ENCODE results near the gene NABP1.

NABP1 gene

GRCh38 chr2:191661097-191661924, 16.6 kb upstream of the NABP1 start:
- no peak overlapping the region for H2AFZ ChIP-seq (ENCODE audit: low read length)
- no peak overlapping the region for H3K4ac ChIP-seq (ENCODE audit: low read length)
- DNase-seq (ENCODE audit: low spot score) = no peak
- no peak overlapping the region for H2BK120ac ChIP-seq (ENCODE audit: low read depth, low read length)
- no peak overlapping the region for H3K23ac ChIP-seq (ENCODE audit: low read depth, low read length, poor library complexity)
- no peak overlapping the region for H3K27ac ChIP-seq (replicated peaks; ENCODE audit: low read length)
- WGBS, 2 donors (ENCODE audit: extremely low coverage in 2 of 2, insufficient read length in 2 of 2, insufficient replicate concordance in 1 of 2) = no CpG with 5 or more reads among the region's 2 CpGs
- H4K8ac ChIP-seq (ENCODE audit: low read depth, low read length) = no peak overlapping the region
- no peak overlapping the region for H2BK5ac ChIP-seq (ENCODE audit: low read length)
- H3K4me3 ChIP-seq (ENCODE audit: low read length in 2 of 2) = no peak overlapping the region
- no peak overlapping the region for H2BK15ac ChIP-seq (ENCODE audit: low read length)
- H3K14ac ChIP-seq (ENCODE audit: low read length) = no peak overlapping the region
- no peak overlapping the region for H3K4me2 ChIP-seq (ENCODE audit: insufficient read depth, low read length, poor library complexity, severe bottlenecking)
- H4K91ac ChIP-seq (ENCODE audit: low read depth, low read length, poor library complexity) = no peak overlapping the region
- no peaks in the 10 kb centered on the region for H3K36me3 ChIP-seq (replicated peaks in 1 of 2; ENCODE audit: control insufficient read depth in 2 of 2, insufficient read depth in 2 of 2, low read length in 2 of 2)
- H3K27me3 ChIP-seq (ENCODE audit: control insufficient read depth in 3 of 3, insufficient read depth in 3 of 3, low read depth in 1 of 3, low read length in 3 of 3) = no peaks in the 10 kb centered on the region
- H3K9ac ChIP-seq (ENCODE audit: low read depth, low read length, poor library complexity) = no peak overlapping the region
- H3K79me1 ChIP-seq (ENCODE audit: low read depth, low read length) = no peaks in the 10 kb centered on the region
- no peaks in the 10 kb centered on the region for H3K4me1 ChIP-seq (ENCODE audit: control insufficient read depth in 2 of 2, insufficient read depth in 1 of 2, low read depth in 1 of 2, low read length in 2 of 2)
- no peaks in the 10 kb centered on the region for H3K9me3 ChIP-seq (replicated peaks in 1 of 2; ENCODE audit: control insufficient read depth in 2 of 2, insufficient read depth in 1 of 2, low read depth in 1 of 2, low read length in 2 of 2)
- no peak overlapping the region for H3K18ac ChIP-seq (ENCODE audit: low read length)
- no peak overlapping the region for H2AK5ac ChIP-seq (ENCODE audit: low read depth, low read length)
- no peak overlapping the region for H2BK12ac ChIP-seq (ENCODE audit: low read length)

GRCh38 chr2:191664823-191665677, 12.9 kb upstream of the NABP1 start:
- Histone ChIP-seq H3K18ac (ENCODE audit: low read length) (no peak overlapping the region), H3K14ac (ENCODE audit: low read length) (no peak overlapping the region), H2AK5ac (ENCODE audit: low read depth, low read length) (no peak overlapping the region), H3K4ac (ENCODE audit: low read length) (no peak overlapping the region), H2BK12ac (ENCODE audit: low read length) (no peak overlapping the region), H2BK15ac (ENCODE audit: low read length) (no peak overlapping the region), H2AFZ (ENCODE audit: low read length) (no peak overlapping the region), H3K9ac (ENCODE audit: low read depth, low read length, poor library complexity) (no peak overlapping the region), H4K91ac (ENCODE audit: low read depth, low read length, poor library complexity) (no peak overlapping the region), H3K4me1 (ENCODE audit: control insufficient read depth in 2 of 2, insufficient read depth in 1 of 2, low read depth in 1 of 2, low read length in 2 of 2) (no peaks in the 10 kb centered on the region), H3K4me3 (ENCODE audit: low read length in 2 of 2) (no peak overlapping the region), H4K8ac (ENCODE audit: low read depth, low read length) (no peak overlapping the region), H2BK5ac (ENCODE audit: low read length) (no peak overlapping the region), H3K27me3 (ENCODE audit: control insufficient read depth in 3 of 3, insufficient read depth in 3 of 3, low read depth in 1 of 3, low read length in 3 of 3) (no peaks in the 10 kb centered on the region), H3K79me1 (ENCODE audit: low read depth, low read length) (no peaks in the 10 kb centered on the region), H3K9me3 (replicated peaks in 1 of 2; ENCODE audit: control insufficient read depth in 2 of 2, insufficient read depth in 1 of 2, low read depth in 1 of 2, low read length in 2 of 2) (no peaks in the 10 kb centered on the region), H3K27ac (replicated peaks; ENCODE audit: low read length) (no peak overlapping the region), H2BK120ac (ENCODE audit: low read depth, low read length) (no peak overlapping the region), H3K4me2 (ENCODE audit: insufficient read depth, low read length, poor library complexity, severe bottlenecking) (no peak overlapping the region), H3K36me3 (replicated peaks in 1 of 2; ENCODE audit: control insufficient read depth in 2 of 2, insufficient read depth in 2 of 2, low read length in 2 of 2) (no peaks in the 10 kb centered on the region), H3K23ac (ENCODE audit: low read depth, low read length, poor library complexity) (no peak overlapping the region)
- no peak for DNase-seq (ENCODE audit: low spot score)

- Histone ChIP-seq H2BK5ac (ENCODE audit: low read length) (no peak overlapping the region), H3K27ac (replicated peaks; ENCODE audit: low read length) (no peak overlapping the region)
- DNase-seq (ENCODE audit: low spot score) = no peak
Observed at GRCh38 chr2:191666226-191666625, 11.7 kb upstream of the NABP1 start.

GRCh38 chr2:191666732-191667131, 11.2 kb upstream of the NABP1 start:
- H2BK5ac ChIP-seq (ENCODE audit: low read length) = no peak overlapping the region
- no peak overlapping the region for H2BK15ac ChIP-seq (ENCODE audit: low read length)
- no peak overlapping the region for H3K14ac ChIP-seq (ENCODE audit: low read length)
- no peak overlapping the region for H4K8ac ChIP-seq (ENCODE audit: low read depth, low read length)
- no peak overlapping the region for H2AFZ ChIP-seq (ENCODE audit: low read length)
- H3K4me2 ChIP-seq (ENCODE audit: insufficient read depth, low read length, poor library complexity, severe bottlenecking) = no peak overlapping the region
- H3K9me3 ChIP-seq (replicated peaks in 1 of 2; ENCODE audit: control insufficient read depth in 2 of 2, insufficient read depth in 1 of 2, low read depth in 1 of 2, low read length in 2 of 2) = no peaks in the 10 kb centered on the region
- H2BK12ac ChIP-seq (ENCODE audit: low read length) = no peak overlapping the region
- no peak overlapping the region for H2BK120ac ChIP-seq (ENCODE audit: low read depth, low read length)
- no CpG with 5 or more reads among the region's 3 CpGs for WGBS, 2 donors (ENCODE audit: extremely low coverage in 2 of 2, insufficient read length in 2 of 2, insufficient replicate concordance in 1 of 2)
- no peaks in the 10 kb centered on the region for H3K79me1 ChIP-seq (ENCODE audit: low read depth, low read length)
- no peaks in the 10 kb centered on the region for H3K4me1 ChIP-seq (ENCODE audit: control insufficient read depth in 2 of 2, insufficient read depth in 1 of 2, low read depth in 1 of 2, low read length in 2 of 2)
- H2AK5ac ChIP-seq (ENCODE audit: low read depth, low read length) = no peak overlapping the region
- H3K36me3 ChIP-seq (replicated peaks in 1 of 2; ENCODE audit: control insufficient read depth in 2 of 2, insufficient read depth in 2 of 2, low read length in 2 of 2) = no peaks in the 10 kb centered on the region
- no peak overlapping the region for H3K4ac ChIP-seq (ENCODE audit: low read length)
- no peak overlapping the region for H4K91ac ChIP-seq (ENCODE audit: low read depth, low read length, poor library complexity)
- DNase-seq (ENCODE audit: low spot score) = no peak
- no peak overlapping the region for H3K23ac ChIP-seq (ENCODE audit: low read depth, low read length, poor library complexity)
- H3K27ac ChIP-seq (replicated peaks; ENCODE audit: low read length) = no peak overlapping the region
- H3K27me3 ChIP-seq (ENCODE audit: control insufficient read depth in 3 of 3, insufficient read depth in 3 of 3, low read depth in 1 of 3, low read length in 3 of 3) = no peaks in the 10 kb centered on the region
- no peak overlapping the region for H3K18ac ChIP-seq (ENCODE audit: low read length)
- no peak overlapping the region for H3K4me3 ChIP-seq (ENCODE audit: low read length in 2 of 2)
- H3K9ac ChIP-seq (ENCODE audit: low read depth, low read length, poor library complexity) = no peak overlapping the region

More at GRCh38 chr2:191666226-191666625, 11.7 kb upstream of the NABP1 start:
- H3K36me3 ChIP-seq (replicated peaks in 1 of 2; ENCODE audit: control insufficient read depth in 2 of 2, insufficient read depth in 2 of 2, low read length in 2 of 2) = no peaks in the 10 kb centered on the region
- H2BK15ac ChIP-seq (ENCODE audit: low read length) = no peak overlapping the region
- H3K4ac ChIP-seq (ENCODE audit: low read length) = no peak overlapping the region
- no peak overlapping the region for H2AFZ ChIP-seq (ENCODE audit: low read length)
- no peak overlapping the region for H2BK12ac ChIP-seq (ENCODE audit: low read length)
- H2AK5ac ChIP-seq (ENCODE audit: low read depth, low read length) = no peak overlapping the region
- WGBS, 2 donors (ENCODE audit: extremely low coverage in 2 of 2, insufficient read length in 2 of 2, insufficient replicate concordance in 1 of 2) = no CpG with 5 or more reads among the region's 4 CpGs
- H3K27me3 ChIP-seq (ENCODE audit: control insufficient read depth in 3 of 3, insufficient read depth in 3 of 3, low read depth in 1 of 3, low read length in 3 of 3) = no peaks in the 10 kb centered on the region
- no peak overlapping the region for H3K4me2 ChIP-seq (ENCODE audit: insufficient read depth, low read length, poor library complexity, severe bottlenecking)
- H3K14ac ChIP-seq (ENCODE audit: low read length) = no peak overlapping the region
- no peak overlapping the region for H3K4me3 ChIP-seq (ENCODE audit: low read length in 2 of 2)
- H3K9me3 ChIP-seq (replicated peaks in 1 of 2; ENCODE audit: control insufficient read depth in 2 of 2, insufficient read depth in 1 of 2, low read depth in 1 of 2, low read length in 2 of 2) = no peaks in the 10 kb centered on the region
- H3K9ac ChIP-seq (ENCODE audit: low read depth, low read length, poor library complexity) = no peak overlapping the region
- H3K23ac ChIP-seq (ENCODE audit: low read depth, low read length, poor library complexity) = no peak overlapping the region
- no peaks in the 10 kb centered on the region for H3K4me1 ChIP-seq (ENCODE audit: control insufficient read depth in 2 of 2, insufficient read depth in 1 of 2, low read depth in 1 of 2, low read length in 2 of 2)
- H2BK120ac ChIP-seq (ENCODE audit: low read depth, low read length) = no peak overlapping the region
- H4K91ac ChIP-seq (ENCODE audit: low read depth, low read length, poor library complexity) = no peak overlapping the region
- no peak overlapping the region for H3K18ac ChIP-seq (ENCODE audit: low read length)
- H3K79me1 ChIP-seq (ENCODE audit: low read depth, low read length) = no peaks in the 10 kb centered on the region
- H4K8ac ChIP-seq (ENCODE audit: low read depth, low read length) = no peak overlapping the region

All from neuronal stem cell (in vitro differentiated cells).